ENCODE data around the gene TTC31.

The TTC31 gene

DNA sequence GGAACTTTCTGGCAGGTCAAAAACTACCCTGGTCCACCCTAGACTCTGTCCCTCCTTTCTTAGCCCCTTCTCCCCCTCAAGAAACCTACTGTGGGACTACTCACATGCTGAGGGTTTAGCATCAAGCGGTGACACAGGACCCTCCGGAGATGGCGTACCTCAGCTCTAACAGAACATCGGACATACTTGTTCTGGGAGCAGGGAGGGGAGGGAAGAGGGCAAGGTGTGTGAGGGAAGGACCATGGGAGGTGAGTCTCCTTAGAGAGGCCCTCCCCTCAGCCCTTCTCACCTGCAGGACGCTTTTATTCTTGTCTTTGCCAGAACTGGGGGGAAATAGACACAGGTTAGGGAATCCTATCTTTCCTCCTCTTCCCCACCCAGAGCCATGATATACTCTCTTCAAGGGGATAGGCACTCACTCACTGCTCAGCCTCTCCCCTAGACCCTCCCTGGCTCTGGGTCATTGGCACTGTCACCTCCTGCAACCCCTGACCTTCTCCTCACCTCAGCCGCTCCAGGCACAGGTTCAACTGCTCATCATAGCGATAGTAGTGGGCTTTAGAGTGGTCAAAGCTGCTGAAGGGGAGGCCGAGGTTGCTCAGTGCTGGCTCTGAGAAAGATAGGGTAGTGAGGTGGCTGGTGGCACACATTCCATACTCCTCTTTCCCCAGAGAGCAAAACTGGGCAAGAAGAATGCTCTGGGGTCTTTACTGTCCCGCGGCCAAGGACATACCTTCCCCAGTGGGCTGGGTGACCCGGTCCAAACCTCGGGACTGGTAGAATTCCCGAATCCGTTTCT lies 22.8 kb downstream of the TTC31 start:
- DNase-seq (ENCODE audit: low read depth), result no peak

DNA sequence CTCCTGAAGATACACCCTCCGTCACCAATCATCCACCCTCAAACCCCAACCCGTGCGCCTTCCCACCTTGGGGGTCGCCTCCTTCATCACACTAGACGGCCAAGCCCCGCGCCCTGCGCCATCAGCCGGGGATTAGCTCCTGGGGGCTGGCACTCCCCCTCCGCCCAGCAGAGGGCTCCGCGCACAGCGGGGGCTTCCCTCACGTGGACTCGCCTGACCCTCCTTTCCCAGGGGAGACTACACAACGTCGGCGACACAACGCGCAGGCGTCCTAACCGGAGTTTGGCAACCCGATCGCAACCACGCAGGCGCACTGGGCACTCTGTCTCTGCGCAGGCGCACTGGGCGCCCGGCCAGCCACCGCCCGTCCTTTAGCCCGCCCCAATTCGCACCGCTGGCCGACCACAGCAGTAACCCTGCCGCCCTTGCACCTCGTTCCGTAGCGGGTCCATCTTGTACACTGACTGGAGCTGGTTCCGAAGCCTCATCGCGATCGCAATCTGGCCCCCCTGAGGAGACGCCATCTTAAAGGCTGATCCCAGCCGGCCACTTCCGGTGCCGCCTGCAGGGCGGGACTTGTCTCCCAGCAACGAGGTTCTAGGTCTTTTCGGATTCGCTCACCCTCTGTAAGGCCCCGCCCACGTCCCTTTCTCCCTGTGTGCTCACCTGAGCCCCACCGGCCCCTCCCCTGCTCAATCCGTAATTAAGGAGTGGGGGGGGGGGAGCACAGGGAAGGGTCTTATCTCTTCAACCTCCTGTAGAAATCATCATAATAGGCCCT lies 24.5 kb downstream of the TTC31 start, which contains the start of gene PCGF1:
Gene PCGF1 (minus strand): TSS at position 551 of the 781 bp plus-strand sequence. CDS start 27 bp downstream, at position 524.
- DNase-seq (ENCODE audit: low read depth), result peak; percentile 95

DNA sequence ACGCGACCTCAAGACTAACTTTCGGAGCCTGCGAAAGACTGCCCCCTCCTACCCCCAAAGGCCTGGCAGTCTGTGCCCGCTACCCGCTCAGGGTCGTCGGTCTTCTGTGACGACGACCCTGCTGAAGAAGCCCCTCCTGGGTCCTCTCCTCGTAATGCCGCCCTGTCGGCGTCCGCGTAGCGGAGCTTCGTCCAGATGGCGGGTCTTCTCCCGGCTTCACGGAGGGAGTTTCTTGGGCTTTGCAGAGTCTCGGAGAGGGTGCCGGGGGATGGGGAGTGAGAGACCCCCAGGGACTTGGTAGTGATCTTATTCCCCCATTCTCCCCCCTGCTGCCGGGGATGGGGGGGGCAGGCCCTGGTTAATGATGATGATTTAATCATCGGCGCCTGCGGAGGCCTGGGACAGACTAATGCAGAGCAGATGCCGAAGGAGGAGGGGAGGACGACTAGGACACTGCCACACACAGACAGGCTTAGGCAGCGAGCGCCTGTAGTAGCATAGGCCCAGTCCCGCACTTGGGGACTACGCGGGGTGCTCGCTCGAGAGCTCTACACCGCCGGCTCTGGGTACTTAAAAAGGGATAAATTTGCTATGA lies 25.1 kb downstream of the TTC31 start:
- no peak for DNase-seq (ENCODE audit: low read depth)

DNA sequence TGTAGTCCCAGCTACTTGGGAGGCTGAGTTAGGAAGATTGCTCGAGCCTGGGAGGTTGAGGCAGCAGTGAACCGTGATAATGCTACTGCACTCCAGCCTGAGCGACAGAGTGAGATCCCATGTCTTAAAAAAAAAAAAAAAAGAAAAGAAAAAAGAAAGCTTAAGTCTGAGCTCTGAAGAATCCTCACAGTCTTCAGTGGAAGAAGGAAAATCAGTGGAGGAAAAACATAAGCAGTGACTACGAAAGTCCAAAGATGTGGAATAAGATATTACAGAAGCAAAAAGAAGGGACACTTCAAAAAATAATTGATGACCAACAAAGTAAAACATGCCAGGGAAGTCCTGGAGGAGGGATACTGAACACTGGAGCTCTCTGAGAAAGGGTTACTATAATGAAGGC lies 27.4 kb downstream of the TTC31 start:
- DNase-seq (ENCODE audit: low read depth), result no peak

DNA sequence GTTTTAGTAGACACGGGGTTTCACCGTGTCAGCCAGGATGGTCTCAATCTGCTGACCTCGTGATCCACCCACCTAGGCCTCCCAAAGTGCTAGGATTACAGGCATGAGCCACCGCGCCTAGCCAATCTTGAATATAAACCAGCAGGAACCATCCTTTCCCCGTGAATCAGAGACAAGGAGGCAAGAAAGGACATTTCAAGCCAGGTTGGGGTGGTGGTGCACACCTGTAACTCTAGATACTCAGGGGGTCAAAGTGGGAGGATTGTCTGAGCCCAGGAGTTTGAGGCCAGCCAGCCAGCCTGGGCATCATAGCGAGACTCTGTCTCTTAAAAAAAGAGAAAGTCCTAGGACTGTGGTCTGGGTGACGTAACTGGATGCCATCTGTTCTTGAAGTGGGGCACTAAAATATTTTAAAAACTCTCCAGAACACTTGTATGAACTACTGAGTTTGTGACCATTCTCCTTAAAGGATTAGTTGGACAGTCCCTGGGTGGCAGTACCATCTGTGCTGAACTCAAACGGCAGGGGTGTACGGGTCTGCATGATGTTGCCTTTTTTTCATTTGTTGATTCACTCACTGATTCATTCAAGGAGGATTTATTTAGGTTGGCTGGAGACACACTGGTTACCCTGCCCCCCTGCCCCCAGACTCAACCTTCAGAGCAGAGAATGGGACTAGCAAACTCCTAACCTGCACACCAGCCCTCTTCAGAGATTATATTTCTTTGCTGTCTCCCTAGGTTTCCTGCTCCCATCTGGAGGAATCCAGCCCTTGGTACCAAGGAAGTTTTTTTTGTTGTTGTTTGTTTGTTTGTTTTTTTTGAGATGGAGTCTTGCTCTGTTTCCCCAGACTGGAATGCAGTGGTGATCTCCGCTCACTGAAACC lies 28.5 kb downstream of the TTC31 start:
- DNase-seq (ENCODE audit: low read depth), result no peak

DNA sequence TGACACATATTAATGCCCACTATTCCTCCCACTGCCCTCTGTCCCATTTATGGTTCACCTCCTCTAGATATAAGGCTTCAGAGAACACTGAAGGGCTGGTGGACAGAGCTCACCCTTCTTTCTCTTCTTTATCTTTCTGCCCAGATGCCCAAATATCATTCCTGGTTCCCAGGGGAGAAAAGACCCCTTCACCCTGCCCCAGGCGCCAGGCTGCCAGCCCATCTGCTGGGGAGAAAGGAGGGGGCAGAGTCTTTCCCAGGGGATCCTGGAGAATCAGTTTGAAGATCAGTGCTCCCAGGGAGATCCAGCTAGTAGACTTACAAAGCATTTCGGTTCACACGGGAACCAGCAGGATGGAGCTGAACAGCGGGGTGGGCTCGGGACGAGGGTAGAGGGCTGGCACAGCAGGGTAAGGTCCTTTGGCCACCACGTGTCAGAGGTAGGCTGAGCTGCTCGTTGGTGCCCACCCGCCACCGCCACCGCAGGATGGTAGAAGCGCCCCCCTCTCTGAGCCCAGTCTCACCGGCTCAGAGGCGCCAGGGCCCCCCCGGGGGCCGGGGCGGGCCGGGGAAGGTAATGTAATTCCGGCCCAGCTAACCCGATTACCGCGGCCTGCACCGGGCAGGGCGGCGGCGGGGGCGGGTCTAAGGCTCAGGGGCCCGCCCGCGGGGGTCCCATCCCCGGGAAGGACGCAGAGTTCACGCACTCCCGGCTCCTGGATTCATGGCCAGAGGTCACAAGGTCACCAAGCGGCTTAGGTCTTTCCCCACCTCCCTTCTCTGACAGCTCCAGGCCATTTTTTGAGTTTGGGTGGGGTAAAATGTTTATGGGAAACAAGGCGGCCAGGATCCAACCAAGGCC lies 30.1 kb downstream of the TTC31 start:
- DNase-seq (ENCODE audit: low read depth), result no peak

DNA sequence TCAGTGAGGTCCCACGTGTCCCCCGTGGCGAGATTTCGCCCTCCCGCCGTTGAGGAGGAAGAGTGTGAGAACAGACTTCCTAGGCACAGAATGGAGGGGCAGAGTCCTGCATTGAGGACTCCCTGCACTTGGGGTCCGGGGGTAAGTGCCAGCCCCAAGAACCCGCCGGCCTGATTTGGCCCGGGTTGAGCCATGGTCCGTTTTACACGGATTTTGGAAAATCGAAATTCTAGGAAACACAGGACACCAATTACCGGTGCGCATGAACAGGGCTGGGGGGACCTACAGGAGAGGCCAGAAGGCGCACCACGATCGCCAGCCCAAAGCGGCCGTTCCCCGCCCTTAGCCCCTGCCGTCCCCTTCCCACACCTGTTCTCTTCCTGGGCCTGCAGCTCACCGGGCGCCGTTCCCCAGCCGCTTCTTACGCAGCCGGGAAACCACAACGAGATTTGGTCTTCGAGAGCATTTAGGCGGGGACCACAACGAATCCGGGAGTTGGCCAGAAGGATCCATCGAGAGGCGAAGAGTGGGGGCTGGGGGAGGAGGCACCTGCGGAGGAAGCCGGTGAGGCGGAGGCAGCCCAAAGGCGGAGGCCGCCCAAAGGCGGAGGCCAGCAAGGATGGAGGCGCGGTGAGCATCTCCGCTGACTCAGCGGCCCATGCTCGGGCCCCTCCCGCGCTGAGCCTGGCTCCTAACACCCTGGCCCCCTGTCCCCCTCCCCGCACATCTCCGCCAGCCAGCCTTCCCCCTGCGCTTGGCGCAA lies 30.9 kb downstream of the TTC31 start:
- DNase-seq (ENCODE audit: low read depth), result no peak

DNA sequence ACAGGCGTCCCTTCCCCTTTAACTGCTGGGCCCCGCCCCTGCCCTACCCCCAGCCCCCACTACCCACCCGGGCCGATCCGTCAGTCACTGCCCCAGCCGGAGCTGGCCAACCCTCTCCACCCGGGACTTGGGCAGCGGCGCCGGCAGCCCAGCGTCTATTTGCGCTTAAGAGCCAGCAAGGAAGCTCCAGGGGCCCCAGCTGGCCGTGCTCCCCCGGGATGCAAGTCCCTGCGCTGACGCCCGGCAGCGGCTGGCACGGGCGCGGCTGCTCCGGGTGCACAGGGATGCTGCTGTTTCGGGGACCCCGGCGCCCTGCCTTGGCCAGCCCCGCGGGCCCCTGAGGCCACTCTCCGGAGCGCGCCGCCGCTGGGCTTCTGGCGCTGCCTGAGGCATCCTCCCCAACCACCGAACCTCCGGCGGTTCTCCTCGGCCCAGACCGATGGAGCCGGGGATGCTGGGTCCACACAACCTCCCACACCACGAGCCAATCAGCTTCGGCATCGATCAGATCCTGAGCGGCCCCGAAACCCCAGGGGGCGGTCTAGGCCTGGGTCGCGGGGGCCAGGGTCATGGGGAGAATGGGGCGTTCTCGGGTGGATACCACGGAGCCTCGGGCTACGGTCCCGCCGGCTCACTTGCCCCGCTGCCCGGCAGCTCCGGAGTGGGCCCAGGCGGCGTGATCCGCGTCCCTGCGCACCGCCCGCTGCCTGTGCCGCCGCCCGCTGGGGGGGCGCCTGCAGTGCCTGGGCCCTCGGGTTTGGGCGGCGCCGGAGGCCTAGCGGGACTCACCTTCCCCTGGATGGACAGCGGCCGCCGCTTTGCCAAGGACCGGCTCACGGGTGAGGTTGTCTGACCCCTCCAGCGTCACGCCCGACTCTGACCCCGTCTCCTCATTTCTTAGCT lies 31.7 kb downstream of the TTC31 start, which contains the start of gene TLX2:
Gene TLX2 (plus strand): TSS at position 83 of the 903 bp plus-strand sequence. CDS start 357 bp downstream, at position 440.
- no peak for DNase-seq (ENCODE audit: low read depth)

DNA sequence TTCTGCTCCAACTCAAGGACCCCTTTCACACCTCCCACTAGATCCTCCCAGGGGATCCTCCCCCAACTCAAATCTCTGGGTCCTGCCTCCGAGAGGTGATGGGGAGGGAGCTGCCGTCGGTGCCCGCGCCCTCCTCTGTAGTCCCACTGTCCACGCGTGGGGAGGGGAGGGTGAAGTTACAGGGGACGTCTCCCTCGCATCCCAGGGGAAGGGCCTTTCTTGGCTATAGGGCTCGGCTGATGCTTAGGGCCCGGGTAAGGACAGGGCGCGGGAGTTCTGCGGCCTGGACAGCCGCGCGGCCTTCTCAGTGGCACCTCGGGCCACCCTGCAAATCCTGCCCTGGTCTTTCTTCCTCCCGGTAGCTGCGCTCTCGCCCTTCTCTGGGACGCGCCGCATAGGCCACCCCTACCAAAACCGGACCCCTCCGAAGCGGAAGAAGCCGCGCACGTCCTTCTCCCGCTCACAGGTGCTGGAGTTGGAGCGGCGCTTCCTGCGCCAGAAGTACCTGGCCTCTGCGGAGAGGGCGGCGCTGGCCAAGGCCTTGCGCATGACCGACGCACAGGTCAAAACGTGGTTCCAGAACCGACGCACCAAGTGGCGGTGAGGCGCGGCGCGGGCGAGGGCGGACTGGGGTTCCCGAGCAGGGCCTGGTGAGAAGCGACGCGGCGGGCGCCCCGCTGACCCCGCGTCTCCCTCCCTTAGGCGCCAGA lies 32.5 kb downstream of the TTC31 start:
- DNase-seq (ENCODE audit: low read depth), result no peak

DNA sequence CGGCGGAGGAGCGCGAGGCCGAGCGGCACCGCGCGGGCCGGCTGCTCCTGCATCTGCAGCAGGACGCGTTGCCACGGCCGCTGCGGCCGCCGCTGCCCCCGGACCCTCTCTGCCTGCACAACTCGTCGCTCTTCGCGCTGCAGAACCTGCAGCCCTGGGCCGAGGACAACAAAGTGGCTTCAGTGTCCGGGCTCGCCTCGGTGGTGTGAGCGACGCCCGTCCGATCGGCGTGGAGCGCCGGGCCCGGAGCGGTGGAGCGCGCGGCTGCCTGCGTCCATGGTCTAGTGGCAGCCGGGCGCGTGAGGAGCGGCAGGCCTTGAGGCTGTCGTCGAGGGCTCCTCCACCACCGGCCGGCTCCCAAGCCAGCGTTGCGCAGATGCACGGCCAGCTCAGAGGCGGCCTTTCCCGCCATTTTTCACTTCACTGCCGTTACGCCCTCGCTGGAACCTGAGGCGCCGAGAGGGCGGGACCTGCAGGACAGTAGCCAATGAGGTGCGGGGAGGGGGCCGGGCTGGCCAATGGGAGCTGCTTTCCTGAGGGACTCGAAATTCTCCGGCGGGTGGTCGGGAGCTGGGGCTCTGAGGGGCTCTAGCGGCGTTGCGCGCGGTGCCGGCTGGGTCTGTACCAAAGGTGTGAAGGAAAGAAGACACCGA lies 33.2 kb downstream of the TTC31 start:
- DNase-seq (ENCODE audit: low read depth), result peak; percentile 22

DNA sequence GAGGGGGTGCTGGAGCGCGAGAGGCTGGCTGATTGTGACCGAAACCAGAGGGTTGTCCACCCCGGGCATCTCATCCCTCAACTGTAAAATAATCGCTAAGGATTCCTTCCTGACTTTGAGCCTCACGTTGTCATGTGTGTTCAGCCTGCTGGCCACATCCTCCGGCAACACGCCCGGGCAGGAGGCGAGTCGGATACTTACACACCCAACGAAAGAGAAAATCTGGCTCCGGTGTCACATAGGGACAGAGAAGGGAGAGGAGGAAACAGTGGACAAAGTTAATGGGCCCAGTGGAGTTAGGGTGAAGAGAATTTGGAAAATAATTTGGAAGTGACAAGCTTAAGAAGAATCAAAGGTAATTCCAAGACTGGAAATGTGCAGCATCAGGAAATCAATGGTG lies 33.8 kb downstream of the TTC31 start:
- DNase-seq (ENCODE audit: low read depth), result no peak

DNA sequence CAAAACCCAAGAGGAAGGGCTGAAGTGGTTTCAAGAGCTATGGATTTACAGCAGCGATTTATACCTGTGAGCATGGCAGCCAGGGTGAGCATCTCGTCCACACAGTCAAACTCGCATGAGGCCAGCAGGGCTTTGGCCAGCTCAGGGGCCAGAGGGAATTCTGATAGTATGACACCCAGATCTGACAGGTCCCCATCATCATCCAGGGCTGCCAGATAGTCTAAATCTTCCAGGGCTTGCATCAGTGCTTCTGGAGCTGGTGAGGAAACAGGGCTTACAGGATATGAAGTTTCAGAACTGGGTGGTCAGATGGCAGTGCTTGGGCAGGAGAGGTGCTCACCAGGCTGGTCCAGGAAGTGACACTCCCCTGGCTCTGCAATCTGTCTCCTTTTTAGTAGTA lies 39.6 kb downstream of the TTC31 start:
- DNase-seq (ENCODE audit: low read depth), result no peak

DNA sequence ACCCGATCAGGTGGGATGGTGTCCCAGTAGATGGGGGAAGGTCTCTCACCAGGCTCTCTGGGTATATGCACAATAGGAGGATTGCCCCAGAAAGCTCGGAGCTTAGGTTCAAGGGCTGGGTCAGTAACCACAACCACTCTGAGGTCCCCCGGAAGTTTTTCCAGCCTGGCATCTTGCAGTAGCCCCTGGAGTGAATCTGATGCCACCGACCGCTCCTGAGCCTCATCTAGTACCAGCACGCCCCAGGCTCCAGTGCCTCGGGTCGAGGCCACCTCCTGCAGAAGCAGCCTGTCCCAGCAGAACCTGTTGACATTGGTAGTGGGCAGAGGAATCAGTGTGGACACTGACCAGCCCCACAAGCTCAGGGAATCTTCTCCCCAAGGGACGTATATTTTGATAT lies 41.1 kb downstream of the TTC31 start:
- no peak for DNase-seq (ENCODE audit: low read depth)

DNA sequence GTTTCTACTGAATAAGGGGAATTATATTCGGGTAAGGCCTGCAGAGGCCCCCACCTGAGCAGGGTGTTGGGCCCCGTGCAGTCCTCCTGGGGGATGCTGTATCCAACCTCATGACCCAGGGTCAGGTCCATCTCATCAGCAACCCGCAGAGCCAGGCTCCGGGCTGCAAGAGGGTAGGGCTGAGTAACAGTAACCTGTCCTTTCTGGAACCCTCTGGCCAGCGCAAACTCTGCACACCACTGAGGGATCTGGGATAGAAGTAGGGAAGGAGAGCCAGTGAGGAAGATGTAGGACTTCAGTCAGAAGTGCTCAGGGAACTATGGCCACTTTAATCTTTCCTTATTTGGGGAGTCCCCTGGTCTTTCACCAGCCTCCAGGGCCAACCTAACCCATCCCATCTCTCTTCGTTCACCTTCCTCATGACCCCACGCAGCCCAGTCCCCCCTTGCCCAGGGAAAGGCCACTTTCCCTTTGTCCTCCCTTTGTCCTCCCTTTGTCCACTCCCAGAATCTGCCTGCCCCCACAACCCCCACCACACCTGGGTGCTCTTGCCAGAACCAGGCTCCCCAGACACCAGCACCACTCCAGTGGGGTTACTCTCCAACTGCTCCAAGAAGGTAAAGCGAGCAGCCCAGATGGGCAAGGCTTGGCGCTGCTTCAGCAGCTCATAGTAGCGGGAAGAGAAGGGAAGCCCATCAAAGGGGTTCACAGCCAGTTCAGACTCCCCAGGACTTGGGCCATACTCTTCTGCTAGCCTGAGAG lies 42.3 kb downstream of the TTC31 start:
- no peak for DNase-seq (ENCODE audit: low read depth)

DNA sequence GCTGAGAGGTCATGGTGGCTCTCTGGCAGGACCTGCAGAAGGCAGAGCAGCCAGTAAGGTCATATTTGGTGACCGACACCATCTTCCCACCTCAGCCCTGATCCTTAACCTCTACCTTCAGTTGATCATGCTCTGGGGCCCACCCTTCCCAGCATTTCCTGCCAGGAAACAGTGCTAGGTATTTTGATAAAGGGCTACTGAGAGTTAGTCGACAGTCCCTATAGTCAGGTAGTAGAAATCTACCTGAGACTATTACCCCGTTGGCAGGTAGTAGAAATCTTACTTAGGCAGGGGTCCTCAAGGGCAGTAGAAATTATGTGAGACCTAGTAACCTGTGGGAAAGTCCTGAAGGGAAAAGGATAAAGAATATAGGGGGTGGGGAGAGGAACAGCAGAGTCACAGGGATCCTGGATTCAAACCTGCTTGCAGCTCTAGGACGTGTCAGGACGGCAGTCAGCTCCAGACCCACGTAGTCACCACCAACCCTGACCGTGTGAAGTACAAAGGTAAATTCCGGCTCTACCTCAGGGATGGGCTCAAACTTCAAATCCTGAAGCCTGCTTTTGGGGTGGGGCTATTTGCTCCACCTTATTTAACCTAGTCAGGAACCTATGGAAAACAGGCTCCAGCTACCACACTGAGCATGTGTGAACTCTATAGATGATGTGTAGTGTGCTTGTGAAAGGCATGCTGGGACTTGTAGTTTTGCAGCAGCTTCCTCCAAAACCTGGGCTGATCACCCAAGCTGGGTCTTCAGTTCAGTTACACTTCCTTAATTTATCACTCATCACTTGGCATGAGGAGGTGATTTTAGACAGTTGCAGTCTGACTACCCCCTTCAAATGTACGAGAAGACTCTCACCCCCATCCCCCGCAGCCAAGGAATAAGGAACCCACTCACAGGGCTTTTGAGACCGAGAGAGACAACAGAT lies 43.1 kb downstream of the TTC31 start, which contains the start of gene DQX1:
Gene DQX1 (minus strand): TSS at position 515 of the 932 bp plus-strand sequence. CDS start 502 bp downstream, at position 13.
- peak; percentile 40 for DNase-seq (ENCODE audit: low read depth)
